Stimulated activated CD8-positive, alpha-beta memory T cell treated with anti-CD3 and anti-CD28 coated beads, Interleukin-4, amount 100 ng/mL, for 48 hours (primary cell): ENCODE measurements around the gene SYT2.

Experiments used
- DNase-seq: peaks from one replicate; pipeline ENCODE4 v3.0.0-alpha.2; 2020

SYT2 gene

DNA sequence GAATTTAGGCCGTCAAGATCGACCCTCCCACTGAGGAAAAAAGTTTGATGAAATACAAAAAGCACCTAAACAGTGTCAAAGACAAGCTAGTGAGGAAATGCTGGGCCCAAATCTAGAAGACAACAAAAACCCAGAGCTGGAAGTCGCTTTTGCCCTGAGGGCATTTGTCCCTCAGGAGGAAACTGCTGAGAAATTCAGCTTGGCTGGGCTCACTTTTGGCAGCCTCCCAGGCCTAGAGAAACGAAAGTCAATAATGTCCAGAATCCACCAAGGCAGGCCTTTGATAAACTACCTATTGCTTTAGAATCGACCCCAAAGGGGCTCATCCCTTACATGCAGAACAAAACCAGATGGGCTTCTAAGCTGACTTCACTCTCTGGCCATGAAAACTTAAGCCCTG is 38.9 kb downstream of the SYT2 start:
- DNase-seq, result no peak

- no peak for DNase-seq
Observed at GRCh38 chr1:202665417-202665816, 44.8 kb downstream of the SYT2 start.

DNA sequence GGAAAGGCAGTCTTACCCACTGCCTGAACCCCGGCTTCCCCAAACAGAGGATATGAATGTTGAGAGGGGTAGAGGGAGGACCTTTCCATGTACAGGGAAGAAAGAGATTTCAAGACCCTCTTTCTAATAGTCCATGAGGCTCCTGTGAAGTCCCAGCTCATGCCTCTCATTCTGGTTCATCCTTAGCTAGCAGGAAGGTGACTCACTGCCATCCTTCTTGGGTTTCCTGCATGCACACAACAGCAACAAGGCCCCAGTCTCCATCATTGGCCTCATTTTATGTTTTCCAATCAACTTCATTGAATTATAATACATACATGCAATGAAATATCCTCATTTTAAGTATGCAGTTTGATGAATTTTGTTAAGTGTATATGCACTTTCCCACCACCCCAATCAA is 46.2 kb downstream of the SYT2 start:
- DNase-seq, result no peak

GRCh38 chr1:202663131-202663530 is 47.1 kb downstream of the SYT2 start:
- DNase-seq, result no peak

- no peak for DNase-seq
Observed at GRCh38 chr1:202662081-202662480, 48.2 kb downstream of the SYT2 start.

DNA sequence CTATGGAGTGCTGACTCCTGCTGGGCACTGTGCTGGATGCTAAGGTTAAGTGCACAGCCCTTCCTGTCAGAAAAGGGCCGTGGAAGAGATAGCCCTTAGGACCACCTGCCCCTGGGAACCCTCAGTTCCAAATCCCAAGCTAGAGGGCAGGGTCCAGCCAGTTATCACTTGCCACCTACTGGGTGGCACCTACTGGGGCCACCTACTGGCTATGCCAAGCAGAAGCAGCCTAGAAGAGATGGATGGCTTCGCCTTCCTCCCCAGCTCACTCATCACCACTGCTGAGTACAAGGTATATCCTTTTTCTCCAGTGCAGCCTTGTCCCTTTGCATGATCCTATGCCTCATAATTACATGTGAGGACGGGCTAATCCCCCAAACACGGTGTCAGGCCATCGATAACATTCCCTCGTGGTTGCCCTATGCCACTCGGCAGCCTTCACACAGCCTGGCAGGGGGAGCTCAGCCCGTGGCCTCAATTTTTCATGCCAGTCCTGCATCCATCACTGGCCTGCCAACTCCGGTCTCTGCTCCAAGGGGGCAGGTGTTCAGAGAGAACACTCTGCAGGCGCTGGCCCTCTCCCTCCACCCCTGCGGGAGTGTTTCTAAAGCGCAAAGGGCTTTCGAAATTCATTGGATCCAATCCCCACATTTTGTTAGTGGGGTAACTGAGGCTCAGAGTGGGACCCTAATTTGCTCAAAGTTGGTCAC is 49.0 kb downstream of the SYT2 start:
- DNase-seq, result no peak

DNA sequence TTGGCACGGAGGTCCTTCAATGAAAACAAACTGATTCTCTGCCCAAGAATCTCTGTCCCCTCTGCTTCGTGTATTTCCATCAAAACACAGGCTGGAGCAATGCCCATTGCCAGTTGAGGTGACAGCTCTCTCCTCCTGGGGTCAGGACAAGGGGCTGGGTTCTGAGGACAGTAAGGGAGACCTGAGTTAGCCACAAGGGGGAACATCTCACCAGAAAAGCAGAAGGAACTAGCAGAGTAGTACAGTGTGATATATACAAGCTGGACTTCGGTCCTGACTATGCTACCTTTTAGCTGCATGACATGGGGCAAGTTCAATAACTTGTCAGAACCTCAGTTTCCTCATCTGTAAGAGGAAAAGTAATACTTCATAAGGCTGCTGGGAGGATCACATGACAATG is 50.3 kb downstream of the SYT2 start:
- no peak for DNase-seq

- no peak for DNase-seq
Observed at GRCh38 chr1:202659541-202659940, 50.7 kb downstream of the SYT2 start.

- no peak for DNase-seq
Observed at GRCh38 chr1:202658769-202659168, 51.5 kb downstream of the SYT2 start.

GRCh38 chr1:202658251-202658759 is 51.9 kb downstream of the SYT2 start:
- no peak for DNase-seq

DNA sequence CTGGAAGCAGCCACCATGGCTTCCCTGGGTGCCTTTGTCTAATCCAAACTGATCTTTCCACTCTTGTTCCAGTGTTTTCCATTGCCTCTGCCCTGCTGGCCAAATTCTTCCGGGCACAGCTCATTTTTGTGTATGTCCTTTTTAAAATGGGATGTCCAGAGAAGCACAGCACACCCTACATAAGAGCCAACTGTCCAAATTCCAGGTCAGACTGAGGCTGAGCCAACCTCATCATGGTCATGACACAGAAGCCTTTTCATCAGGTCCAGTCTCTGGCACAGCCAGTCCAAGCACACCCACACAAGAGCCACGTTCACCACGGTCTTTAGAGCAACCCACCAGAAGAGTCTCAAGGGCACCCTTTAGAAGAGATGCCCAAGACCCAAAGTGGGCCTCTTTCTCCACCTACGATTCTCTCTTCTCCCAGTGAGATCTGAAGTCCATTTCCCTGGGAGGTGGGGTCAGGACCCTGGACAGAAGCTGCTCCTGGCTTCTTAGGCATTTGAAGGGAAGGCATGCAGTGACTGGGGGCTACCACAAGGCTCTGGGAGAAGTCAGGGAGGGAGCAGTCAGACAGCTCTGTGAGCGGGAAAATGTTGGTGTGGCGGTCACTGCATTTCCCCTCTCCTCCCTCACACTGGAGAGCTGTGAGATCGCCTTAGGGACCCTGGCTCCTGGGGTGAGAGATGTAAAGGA is 53.2 kb downstream of the SYT2 start:
- DNase-seq, result no peak

- DNase-seq, result no peak
Observed at GRCh38 chr1:202656057-202656456, 54.2 kb downstream of the SYT2 start.

DNA sequence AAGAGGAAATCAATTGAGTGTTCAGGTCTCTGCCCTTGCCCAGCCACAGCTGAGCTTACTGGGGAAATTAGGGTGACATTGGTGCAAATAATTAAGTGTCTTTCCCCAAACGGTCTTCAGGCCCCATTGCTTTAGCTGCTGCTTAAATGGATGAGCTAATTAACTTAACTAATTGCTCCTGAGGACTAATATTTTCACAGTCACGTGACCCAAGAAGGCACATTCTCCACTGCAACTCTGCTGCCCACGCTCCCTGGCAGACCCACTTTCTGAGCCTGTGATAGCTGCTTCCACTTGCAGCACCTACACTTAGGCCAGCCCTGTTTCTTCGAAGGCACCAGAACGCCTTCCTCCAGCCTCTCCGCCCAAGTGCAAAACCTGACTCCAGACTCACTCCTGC is 56.2 kb downstream of the SYT2 start:
- DNase-seq, result no peak

- DNase-seq, result no peak
Observed at GRCh38 chr1:202649553-202650392, 60.5 kb downstream of the SYT2 start.

- no peak for DNase-seq
Observed at GRCh38 chr1:202648605-202649226, 61.5 kb downstream of the SYT2 start.

DNA sequence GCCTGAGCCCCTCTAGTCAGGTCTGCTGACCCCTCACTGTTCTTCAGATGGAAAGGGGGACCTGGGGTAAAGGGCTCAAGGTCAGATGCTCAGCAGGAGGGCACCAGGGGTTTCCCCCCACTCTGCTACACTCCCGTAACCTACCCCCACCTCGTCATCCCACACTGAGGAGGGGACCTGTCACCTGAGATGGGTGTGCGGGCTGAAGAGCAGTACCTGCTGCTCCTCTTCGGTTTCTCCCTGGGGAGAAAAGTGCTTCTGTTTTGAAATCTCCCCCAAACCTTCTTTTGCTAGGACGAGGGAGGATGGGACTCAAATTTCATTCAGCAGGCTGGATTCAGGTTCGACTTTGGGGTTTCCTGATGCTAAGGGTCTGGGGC is 65.2 kb downstream of the SYT2 start:
- no peak for DNase-seq

GRCh38 chr1:202644219-202645096 is 65.8 kb downstream of the SYT2 start:
- no peak for DNase-seq

GRCh38 chr1:202643397-202644218 is 66.6 kb downstream of the SYT2 start:
- peak; percentile 27 for DNase-seq

DNA sequence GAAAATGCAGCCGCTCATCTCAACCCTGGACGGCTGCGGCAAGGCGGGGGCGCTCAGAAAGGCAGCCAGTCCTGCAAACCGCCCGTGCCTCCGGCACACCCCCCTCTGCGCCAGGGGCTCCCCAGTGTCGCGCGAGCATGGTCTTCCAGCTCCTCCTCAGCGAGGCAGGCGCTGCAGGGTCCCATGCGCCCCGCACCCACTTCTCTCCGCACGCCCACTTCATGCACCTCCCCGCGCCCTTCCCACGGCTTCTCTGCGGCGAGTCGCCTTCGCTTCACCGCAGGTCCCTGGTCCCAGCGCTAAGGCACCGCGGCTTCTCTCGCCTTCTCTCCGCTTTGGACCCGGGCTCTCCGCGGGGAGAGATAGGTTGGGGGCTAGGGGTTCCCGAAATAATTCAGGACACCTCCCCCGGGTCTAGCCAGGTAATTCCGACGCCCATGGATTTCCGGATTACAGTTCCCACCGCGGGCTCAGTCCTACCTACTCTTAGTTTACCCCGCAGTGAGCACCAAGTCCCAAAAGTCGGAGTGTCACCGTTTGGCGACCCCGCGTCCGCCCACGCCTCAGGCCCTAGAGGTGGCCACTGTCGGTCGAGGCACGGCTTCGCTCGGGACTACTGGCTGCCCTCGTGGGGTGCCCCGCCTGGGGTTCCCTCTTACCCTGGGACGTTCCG is 67.5 kb downstream of the SYT2 start:
- DNase-seq, result no peak

GRCh38 chr1:202642212-202642611 is 68.0 kb downstream of the SYT2 start:
- DNase-seq, result no peak

GRCh38 chr1:202639500-202639899 is 70.8 kb downstream of the SYT2 start:
- DNase-seq, result no peak
